Activated naive CD8-positive, alpha-beta T cell (primary cell): ENCODE data around the gene PBRM1.

ENCODE experiments used
- H3K27ac Mint-ChIP-seq: one replicate; pipeline ENCODE4 v1.8.0; 2021; ENCODE audit warnings: mixed read lengths
- H3K27me3 Mint-ChIP-seq: one replicate; pipeline ENCODE4 v1.8.0; 2021; ENCODE audit warnings: mixed read lengths
- H3K36me3 Mint-ChIP-seq: one replicate; pipeline ENCODE4 v1.8.0; 2021; ENCODE audit warnings: mixed read lengths
- H3K4me1 Mint-ChIP-seq: one replicate; pipeline ENCODE4 v1.8.0; 2021; ENCODE audit warnings: low read depth, mixed read lengths
- H3K4me3 Mint-ChIP-seq: one replicate; pipeline ENCODE4 v1.8.0; 2021; ENCODE audit warnings: mild to moderate bottlenecking, mixed read lengths
- H3K9me3 Mint-ChIP-seq: one replicate; pipeline ENCODE4 v1.8.0; 2021; ENCODE audit warnings: low read depth, mixed read lengths

PBRM1 gene

GRCh38 chr3:52524258-52524751 is 161.4 kb downstream of the PBRM1 start:
- no peaks in the 10 kb centered on the region for H3K9me3 Mint-ChIP-seq
- no peaks in the 10 kb centered on the region for H3K27me3 Mint-ChIP-seq
- H3K36me3 Mint-ChIP-seq: no peaks in the 10 kb centered on the region
- H3K27ac Mint-ChIP-seq: no peak overlapping the region
- no peaks in the 10 kb centered on the region for H3K4me1 Mint-ChIP-seq
- H3K4me3 Mint-ChIP-seq: no peak overlapping the region

GRCh38 chr3:52523386-52524257 is 162.1 kb downstream of the PBRM1 start:
- Mint-ChIP-seq H3K27me3 (no peaks in the 10 kb centered on the region), H3K27ac (no peak overlapping the region), H3K4me3 (no peak overlapping the region), H3K9me3 (no peaks in the 10 kb centered on the region), H3K36me3 (no peaks in the 10 kb centered on the region), H3K4me1 (no peaks in the 10 kb centered on the region)

DNA sequence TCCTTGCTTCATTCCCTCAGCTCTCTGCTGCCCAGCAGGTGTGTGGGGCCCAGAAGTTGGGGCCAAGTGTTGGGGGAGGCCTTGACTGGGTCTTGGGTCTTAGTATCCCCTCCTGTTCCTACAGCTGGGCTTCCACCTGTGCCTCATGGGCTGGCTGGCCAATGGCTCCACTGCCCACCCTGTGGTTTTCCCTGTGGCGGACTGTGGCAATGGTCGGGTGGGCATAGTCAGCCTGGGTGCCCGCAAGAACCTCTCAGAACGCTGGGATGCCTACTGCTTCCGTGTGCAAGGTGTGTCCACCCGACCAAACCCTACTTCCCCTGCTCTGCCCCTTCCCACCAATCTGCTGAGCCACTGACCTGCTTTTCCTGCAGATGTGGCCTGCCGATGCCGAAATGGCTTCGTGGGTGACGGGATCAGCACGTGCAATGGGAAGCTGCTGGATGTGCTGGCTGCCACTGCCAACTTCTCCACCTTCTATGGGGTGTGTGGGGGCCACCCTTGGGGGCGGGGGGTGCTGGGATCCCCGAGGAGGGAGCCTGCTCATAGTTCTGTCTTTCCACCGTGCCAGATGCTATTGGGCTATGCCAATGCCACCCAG is 163.0 kb downstream of the PBRM1 start:
- Mint-ChIP-seq H3K36me3 (no peaks in the 10 kb centered on the region), H3K27ac (no peak overlapping the region), H3K4me1 (no peaks in the 10 kb centered on the region), H3K4me3 (no peak overlapping the region), H3K27me3 (no peaks in the 10 kb centered on the region), H3K9me3 (no peaks in the 10 kb centered on the region)

- no peaks in the 10 kb centered on the region for H3K27me3 Mint-ChIP-seq
- H3K36me3 Mint-ChIP-seq: no peaks in the 10 kb centered on the region
- H3K9me3 Mint-ChIP-seq: no peaks in the 10 kb centered on the region
- H3K27ac Mint-ChIP-seq: no peak overlapping the region
- H3K4me3 Mint-ChIP-seq: no peak overlapping the region
- H3K4me1 Mint-ChIP-seq: no peaks in the 10 kb centered on the region
Observed at GRCh38 chr3:52521881-52522650, 163.6 kb downstream of the PBRM1 start.

DNA sequence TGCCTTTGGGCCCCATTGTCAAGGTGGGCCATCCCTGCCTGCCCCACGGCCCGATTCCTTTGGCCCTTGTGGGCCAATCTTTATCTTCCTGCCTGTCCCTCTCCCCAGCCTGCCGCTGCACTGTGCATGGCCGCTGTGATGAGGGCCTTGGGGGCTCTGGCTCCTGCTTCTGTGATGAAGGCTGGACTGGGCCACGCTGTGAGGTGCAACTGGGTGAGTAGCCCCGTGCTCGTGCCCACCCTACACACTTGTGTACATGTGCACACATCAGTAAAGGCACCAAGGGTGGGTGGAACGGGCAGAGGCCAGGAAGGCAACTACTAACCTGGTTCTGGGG is 164.3 kb downstream of the PBRM1 start:
- Mint-ChIP-seq H3K4me3 (no peak overlapping the region), H3K27me3 (no peaks in the 10 kb centered on the region), H3K4me1 (no peaks in the 10 kb centered on the region), H3K9me3 (no peaks in the 10 kb centered on the region), H3K36me3 (no peaks in the 10 kb centered on the region), H3K27ac (no peak overlapping the region)

- Mint-ChIP-seq H3K27me3 (no peaks in the 10 kb centered on the region), H3K36me3 (no peaks in the 10 kb centered on the region), H3K9me3 (no peaks in the 10 kb centered on the region), H3K4me1 (no peaks in the 10 kb centered on the region), H3K27ac (no peak overlapping the region), H3K4me3 (no peak overlapping the region)
Observed at GRCh38 chr3:52520716-52521487, 164.8 kb downstream of the PBRM1 start.

GRCh38 chr3:52520141-52520667 is 165.5 kb downstream of the PBRM1 start:
- Mint-ChIP-seq H3K9me3 (no peaks in the 10 kb centered on the region), H3K27ac (no peak overlapping the region), H3K27me3 (no peaks in the 10 kb centered on the region), H3K4me1 (no peaks in the 10 kb centered on the region), H3K36me3 (no peaks in the 10 kb centered on the region), H3K4me3 (no peak overlapping the region)

- no peak overlapping the region for H3K27ac Mint-ChIP-seq
- H3K9me3 Mint-ChIP-seq: no peaks in the 10 kb centered on the region
- H3K4me3 Mint-ChIP-seq: no peak overlapping the region
- no peaks in the 10 kb centered on the region for H3K4me1 Mint-ChIP-seq
- H3K36me3 Mint-ChIP-seq: no peaks in the 10 kb centered on the region
- H3K27me3 Mint-ChIP-seq: no peaks in the 10 kb centered on the region
Observed at GRCh38 chr3:52519445-52520140, 166.1 kb downstream of the PBRM1 start.

DNA sequence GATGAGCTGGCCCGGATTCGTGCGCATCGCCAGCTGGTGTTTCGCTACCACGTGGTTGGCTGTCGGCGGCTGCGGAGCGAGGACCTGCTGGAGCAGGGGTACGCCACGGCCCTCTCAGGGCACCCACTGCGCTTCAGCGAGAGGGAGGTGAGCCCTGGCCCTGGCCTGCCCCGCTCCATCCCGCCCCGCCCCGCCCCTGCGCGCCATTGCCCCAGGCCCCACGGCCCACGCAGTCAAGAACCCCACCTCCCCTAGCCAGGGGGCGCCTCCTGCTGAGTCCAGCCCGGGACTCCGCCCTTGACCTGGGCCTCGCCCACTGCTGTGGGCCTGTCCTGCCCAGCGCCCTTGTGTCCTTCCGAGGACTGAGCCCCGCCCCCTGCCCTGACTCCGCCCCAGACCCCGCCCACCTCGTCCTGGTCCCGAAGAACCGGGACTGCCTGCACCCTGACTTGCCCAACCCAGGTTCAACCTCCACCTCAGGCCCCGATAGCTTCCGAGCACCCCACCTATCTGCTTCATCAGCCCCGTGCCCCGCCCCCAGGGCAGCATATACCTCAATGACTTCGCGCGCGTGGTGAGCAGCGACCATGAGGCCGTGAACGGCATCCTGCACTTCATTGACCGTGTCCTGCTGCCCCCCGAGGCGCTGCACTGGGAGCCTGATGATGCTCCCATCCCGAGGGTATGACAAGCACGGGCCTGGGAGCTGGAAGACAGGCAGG is 166.8 kb downstream of the PBRM1 start:
- H3K27ac Mint-ChIP-seq: no peak overlapping the region
- H3K27me3 Mint-ChIP-seq: no peaks in the 10 kb centered on the region
- H3K36me3 Mint-ChIP-seq: no peaks in the 10 kb centered on the region
- H3K4me1 Mint-ChIP-seq: no peaks in the 10 kb centered on the region
- no peaks in the 10 kb centered on the region for H3K9me3 Mint-ChIP-seq
- no peak overlapping the region for H3K4me3 Mint-ChIP-seq

- Mint-ChIP-seq H3K36me3 (no peaks in the 10 kb centered on the region), H3K27me3 (no peaks in the 10 kb centered on the region), H3K4me3 (no peak overlapping the region), H3K9me3 (no peaks in the 10 kb centered on the region), H3K27ac (no peak overlapping the region), H3K4me1 (no peaks in the 10 kb centered on the region)
Observed at GRCh38 chr3:52517796-52518722, 167.7 kb downstream of the PBRM1 start.

DNA sequence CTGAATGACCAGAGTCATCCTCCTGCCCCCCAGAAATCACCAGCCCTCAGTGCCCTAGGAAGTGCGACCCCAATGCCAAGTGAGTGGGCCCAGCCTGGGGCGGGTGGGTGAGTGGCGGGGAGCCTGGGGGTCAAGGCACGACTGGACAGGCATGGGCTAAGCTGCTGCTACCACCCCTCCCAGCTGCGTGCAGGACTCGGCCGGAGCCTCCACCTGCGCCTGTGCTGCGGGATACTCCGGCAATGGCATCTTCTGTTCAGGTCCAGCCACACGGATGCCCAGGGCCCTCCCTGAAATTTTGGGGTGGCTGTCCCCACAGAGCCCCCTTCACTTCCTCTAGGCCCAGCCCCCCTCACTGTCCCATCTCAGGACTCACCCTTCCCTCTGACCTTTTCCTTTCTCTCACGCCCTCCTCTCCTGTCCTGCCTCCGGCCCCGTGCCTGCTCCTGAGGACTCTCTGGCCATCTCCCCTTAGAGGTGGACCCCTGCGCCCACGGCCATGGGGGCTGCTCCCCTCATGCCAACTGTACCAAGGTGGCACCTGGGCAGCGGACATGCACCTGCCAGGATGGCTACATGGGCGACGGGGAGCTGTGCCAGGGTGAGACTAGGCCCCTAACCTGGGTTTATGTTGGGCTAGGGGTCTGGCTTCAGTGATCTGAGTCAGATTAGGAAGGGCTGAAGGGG is 169.1 kb downstream of the PBRM1 start:
- H3K4me3 Mint-ChIP-seq: no peak overlapping the region
- no peaks in the 10 kb centered on the region for H3K27me3 Mint-ChIP-seq
- no peaks in the 10 kb centered on the region for H3K4me1 Mint-ChIP-seq
- H3K9me3 Mint-ChIP-seq: no peaks in the 10 kb centered on the region
- no peak overlapping the region for H3K27ac Mint-ChIP-seq
- H3K36me3 Mint-ChIP-seq: no peaks in the 10 kb centered on the region

DNA sequence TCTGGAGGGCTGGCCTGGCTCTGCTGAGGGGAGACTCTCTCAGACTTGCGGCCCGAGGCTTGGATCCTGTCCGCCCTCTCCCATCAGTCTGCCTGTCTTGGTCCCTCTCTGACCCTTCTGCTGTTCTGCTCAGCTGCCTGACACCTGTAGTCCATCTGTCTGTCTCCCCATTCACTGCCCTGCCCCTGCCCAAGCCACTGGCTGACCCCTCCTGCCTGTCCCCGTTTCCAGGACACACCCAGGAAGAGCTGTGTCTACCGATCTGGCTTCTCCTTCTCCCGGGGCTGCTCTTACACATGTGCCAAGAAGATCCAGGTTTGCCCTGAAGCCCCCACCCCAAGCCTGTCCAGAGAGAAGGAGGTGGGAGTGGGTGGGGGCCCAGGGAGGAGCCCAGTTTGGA is 170.5 kb downstream of the PBRM1 start:
- no peak overlapping the region for H3K27ac Mint-ChIP-seq
- H3K36me3 Mint-ChIP-seq: no peaks in the 10 kb centered on the region
- no peaks in the 10 kb centered on the region for H3K27me3 Mint-ChIP-seq
- H3K9me3 Mint-ChIP-seq: no peaks in the 10 kb centered on the region
- no peaks in the 10 kb centered on the region for H3K4me1 Mint-ChIP-seq
- no peak overlapping the region for H3K4me3 Mint-ChIP-seq
